T-cell (primary cell): ENCODE results near the gene DLK2. TPM values are rescaled to one million over a fixed set of nuclear protein-coding genes. Genes with fewer than 3 reads are reported as not detected.

Experiments used
- ATAC-seq, 4 experiments: fragments of 200-7000 bp in 3 of 4; fragments of 150-1000 bp in 1 of 4; cut with Tn5 transposase; replicated peaks in 1 of 4; 1 replicate in 3 of 4; 2 replicates in 1 of 4; pipeline ENCODE4 v1.10.0; 2021; ENCODE audit warnings: moderate library complexity in 3 of 4, mild to moderate bottlenecking in 2 of 4, moderate number of reproducible peaks in 1 of 4
- CTCF ChIA-PET, 2 donors: fragments of 300-600 bp; sonication (Branson Sonifier 250); formaldehyde crosslinking; loops; one replicate each; lab custom pipeline; 2022; ENCODE audit warnings: antibody characterized with exemption in 2 of 2; lab: Charles Lee
- POLR2A ChIA-PET, 2 donors: fragments of 300-600 bp; sonication (Branson Sonifier 250); formaldehyde crosslinking; loops; one replicate each; lab custom pipeline; 2022; ENCODE audit warnings: antibody characterized with exemption in 2 of 2; lab: Charles Lee
- DNase-seq, 35 experiments: peaks; one replicate each; pipeline versions ENCODE4 v3.0.0 to v3.0.0-alpha.2; 2013 to 2023
- H3K27ac ChIP-seq: one replicate; pipeline ENCODE4 v1.5.1; 2013; ENCODE audit warnings: low read length
- H3K27me3 ChIP-seq, 2 experiments: replicated peaks in 1 of 2; 1 replicate in 1 of 2; 2 replicates in 1 of 2; pipeline versions ENCODE4 v1.6.1 to v1.7.0; 2013; ENCODE audit warnings: low read length in 1 of 2, mixed read lengths in 1 of 2; ENCODE audit not compliant: control insufficient read depth in 2 of 2, insufficient read depth in 2 of 2; ENCODE audit errors: extremely low read depth in 1 of 2
- H3K36me3 ChIP-seq, 2 donors: 1 replicate in 1 of 2; 2 replicates in 1 of 2; pipeline versions ENCODE4 v1.6.1 to v1.7.0; 2013; ENCODE audit warnings: low read length in 1 of 2; ENCODE audit not compliant: control insufficient read depth in 2 of 2, insufficient read depth in 1 of 2; ENCODE audit errors: extremely low read depth in 1 of 2
- H3K4me1 ChIP-seq, 2 experiments: 1 replicate in 1 of 2; 2 replicates in 1 of 2; pipeline versions ENCODE4 v1.6.1 to v1.7.0; 2013; ENCODE audit warnings: low read length in 2 of 2, mixed read lengths in 1 of 2; ENCODE audit not compliant: insufficient read depth in 2 of 2, control insufficient read depth in 1 of 2; ENCODE audit errors: extremely low read depth in 1 of 2
- H3K4me3 ChIP-seq, 2 donors: 1 replicate in 1 of 2; 2 replicates in 1 of 2; pipeline versions ENCODE4 v1.5.1 to v1.7.0; 2013; ENCODE audit warnings: mild to moderate bottlenecking in 2 of 2, low read length in 1 of 2, moderate library complexity in 1 of 2; ENCODE audit not compliant: control insufficient read depth in 1 of 2; ENCODE audit errors: extremely low read depth in 1 of 2
- H3K9me3 ChIP-seq: 2 replicates; pipeline ENCODE4 v1.7.0; 2013
- H3K27ac Mint-ChIP-seq, 2 donors: one replicate each; pipeline ENCODE4 v1.8.0; 2020 to 2021; ENCODE audit warnings: mild to moderate bottlenecking in 2 of 2, mixed read lengths in 2 of 2
- H3K27me3 Mint-ChIP-seq, 2 donors: one replicate each; pipeline ENCODE4 v1.8.0; 2021 to 2022; ENCODE audit warnings: mixed read lengths in 2 of 2
- H3K36me3 Mint-ChIP-seq: one replicate; pipeline ENCODE4 v1.8.0; 2021; ENCODE audit warnings: mixed read lengths
- H3K4me1 Mint-ChIP-seq, 3 donors: one replicate each; pipeline ENCODE4 v1.8.0; 2020 to 2022; ENCODE audit warnings: mixed read lengths in 3 of 3, mild to moderate bottlenecking in 1 of 3
- H3K4me3 Mint-ChIP-seq, 3 donors: one replicate each; pipeline ENCODE4 v1.8.0; 2020 to 2022; ENCODE audit warnings: mild to moderate bottlenecking in 3 of 3, mixed read lengths in 3 of 3, moderate library complexity in 3 of 3
- H3K9me3 Mint-ChIP-seq, 3 donors: one replicate each; pipeline ENCODE4 v1.8.0; 2020 to 2022; ENCODE audit warnings: mixed read lengths in 3 of 3
- WGBS: methylation state at CpG from one replicate; pipeline ENCODE4 v1.1.5; 2013; ENCODE audit warnings: missing lambda C conversion rate; ENCODE audit not compliant: insufficient coverage; 5-methylcytosine and 5-hydroxymethylcytosine counted together
- total RNA-seq, 35 experiments: library from RNA in 6 of 35; stranded (reverse) in 6 of 35; fragments of 120-200 nt in 1 of 35; gene quantifications; one replicate each; pipeline versions ENCODE4 v1.2.1 to v1.2.4 and lab custom pipeline; 2013 to 2026

Gene DLK2
- total RNA-seq, 5 donors from 2014 or later (not counting 1 experiment from before 2014, with no cell fraction given), result 0.47 to 2.1 (median 1.4) TPM

- no peaks in the 10 kb centered on the region for H3K9me3 Mint-ChIP-seq
- Histone ChIP-seq H3K36me3 (peaks cover 0 to 22% of the 10 kb centered on the region in 2 donors), H3K9me3 (no peaks in the 10 kb centered on the region), H3K27ac (no peak overlapping the region), H3K4me1 (peaks cover 0 to 25% of the 10 kb centered on the region in 2 experiments), H3K4me3 (no peak overlapping the region), H3K27me3 (no peaks in the 10 kb centered on the region)
- H3K4me3 Mint-ChIP-seq, result no peak overlapping the region
- H3K36me3 Mint-ChIP-seq, result peaks cover 14% of the 10 kb centered on the region
- ATAC-seq (no peak), DNase-seq (no peak)
- 91% methylated on average over 8 of the region's 12 CpGs for WGBS
- CTCF ChIA-PET, result interaction anchor here in 1 of 2 donors (0.6 to 0.7 kb wide), 2 partner anchors 8 to 17 kb away, joined by 3 to 7 read pairs; no protein-coding TSS in a partner anchor
- peaks cover 25 to 47% (median 34%) of the 10 kb centered on the region in 3 donors for H3K4me1 Mint-ChIP-seq
- H3K27ac Mint-ChIP-seq, result no peak overlapping the region
- POLR2A ChIA-PET, result no interaction called here
- no peaks in the 10 kb centered on the region for H3K27me3 Mint-ChIP-seq
These were observed 34.1 kb upstream of the DLK2 start for GRCh38 chr6:43489277-43490072.

DNA sequence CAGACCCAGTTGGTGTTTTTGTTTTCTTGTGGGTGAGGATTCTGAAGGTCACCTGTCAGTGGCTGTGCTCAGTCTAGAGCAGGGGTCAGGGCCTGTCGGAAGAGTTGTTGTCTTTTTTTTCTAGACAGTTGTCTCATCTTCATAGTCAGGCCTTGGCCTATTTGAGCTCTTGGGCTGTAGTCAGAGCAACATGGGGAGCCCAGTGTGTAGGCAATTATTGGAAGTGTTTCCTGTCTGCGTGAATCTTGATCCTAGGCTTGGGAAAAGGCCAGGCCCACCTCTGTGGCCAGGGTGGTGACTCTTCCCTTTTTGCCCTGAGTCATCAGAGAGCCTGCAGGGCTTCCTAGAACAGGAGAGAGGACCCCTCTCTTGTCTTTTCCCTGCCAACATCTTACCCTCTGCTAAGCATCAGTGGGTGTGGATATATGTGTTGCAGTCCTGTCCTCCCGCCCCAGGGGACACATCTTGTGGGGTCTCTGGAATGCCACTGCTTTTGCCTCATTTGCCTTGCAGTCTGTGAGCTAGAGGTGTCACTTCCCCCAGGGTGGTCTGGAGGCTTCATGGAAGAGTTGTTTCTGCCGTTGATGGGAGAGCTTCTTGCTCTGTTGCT is 33.4 kb upstream of the DLK2 start:
- ATAC-seq, result no peak
- no peak overlapping the region for H3K27ac Mint-ChIP-seq
- WGBS, result 91% methylated on average over 2 of the region's 4 CpGs
- no peak for DNase-seq
- H3K4me3 Mint-ChIP-seq, result no peak overlapping the region
- no peaks in the 10 kb centered on the region for H3K9me3 ChIP-seq
- CTCF ChIA-PET, result interaction anchor here in 1 of 2 donors (0.7 kb wide), 1 partner anchor 18 kb away, joined by 3 read pairs; no protein-coding TSS in a partner anchor
- POLR2A ChIA-PET, result no interaction called here
- H3K27ac ChIP-seq, result no peak overlapping the region
- no peak overlapping the region for H3K4me3 ChIP-seq
- peaks cover 14% of the 10 kb centered on the region for H3K36me3 Mint-ChIP-seq
- H3K36me3 ChIP-seq, result peaks cover 0 to 22% of the 10 kb centered on the region in 2 donors
- H3K9me3 Mint-ChIP-seq, result no peaks in the 10 kb centered on the region
- H3K27me3 Mint-ChIP-seq, result no peaks in the 10 kb centered on the region
- no peaks in the 10 kb centered on the region for H3K27me3 ChIP-seq
- H3K4me1 Mint-ChIP-seq, result peaks cover 19 to 40% (median 27%) of the 10 kb centered on the region in 3 donors
- H3K4me1 ChIP-seq, result peaks cover 0 to 18% of the 10 kb centered on the region in 2 experiments

DNA sequence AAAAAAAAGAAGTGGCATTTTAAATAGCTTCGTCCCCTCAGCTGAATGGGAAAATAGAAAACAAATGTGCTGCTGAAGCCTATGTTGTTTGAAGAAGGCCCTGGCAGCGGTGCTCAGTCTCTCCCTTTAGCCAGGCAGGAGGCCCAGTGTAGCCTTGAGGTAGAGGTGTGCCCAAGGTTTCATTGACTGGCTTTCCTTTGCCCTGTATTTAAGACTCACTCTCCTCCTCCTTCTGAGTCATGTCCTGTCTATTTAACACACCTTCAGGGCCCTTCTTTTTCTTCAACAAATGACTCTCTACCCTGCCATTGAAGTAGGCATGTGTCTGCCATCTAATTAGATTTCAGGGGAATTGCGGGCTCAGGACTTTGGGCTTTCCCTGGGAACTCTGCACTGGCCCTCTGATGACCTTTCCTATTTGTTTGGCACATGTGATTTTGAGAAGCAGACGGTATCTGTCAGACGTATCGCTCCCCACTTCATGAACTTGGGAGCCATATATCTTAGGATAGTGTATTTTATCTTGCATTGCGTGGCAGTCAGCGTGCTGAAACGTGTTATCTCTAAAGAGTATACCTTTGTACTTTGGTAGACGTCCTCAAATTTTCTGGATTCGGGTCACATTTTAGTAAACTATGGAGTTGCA is 26.4 kb upstream of the DLK2 start:
- DNase-seq, result no peak
- Mint-ChIP-seq H3K9me3 (no peaks in the 10 kb centered on the region), H3K27me3 (no peaks in the 10 kb centered on the region), H3K36me3 (peaks cover 11% of the 10 kb centered on the region), H3K27ac (no peak overlapping the region), H3K4me1 (peaks cover 51 to 63% (median 57%) of the 10 kb centered on the region in 3 donors), H3K4me3 (no peak overlapping the region)
- Histone ChIP-seq H3K27ac (no peak overlapping the region), H3K36me3 (peaks cover 0 to 6% of the 10 kb centered on the region in 2 donors), H3K4me3 (no peak overlapping the region), H3K27me3 (no peaks in the 10 kb centered on the region), H3K4me1 (peaks cover 10 to 17% of the 10 kb centered on the region in 2 experiments), H3K9me3 (no peaks in the 10 kb centered on the region)
- ATAC-seq, result no peak
- CTCF ChIA-PET, result interaction anchor here in 1 of 2 donors (0.6 kb wide), 1 partner anchor 8 kb away, joined by 7 read pairs; no protein-coding TSS in a partner anchor
- WGBS, result 95% methylated on average over 4 of the region's 11 CpGs
- POLR2A ChIA-PET, result interaction anchor here (0.6 to 0.7 kb wide), 3 partner anchors 55 to 1261 kb away, joined by 7 to 15 read pairs (median 8); partner anchors contain the start of gene ABCC10 (in 1 of the 2)

GRCh38 chr6:43481075-43481474 is 25.7 kb upstream of the DLK2 start:
- Mint-ChIP-seq H3K27me3 (no peaks in the 10 kb centered on the region), H3K36me3 (peaks cover 11% of the 10 kb centered on the region), H3K4me1 (peaks cover 55 to 66% (median 60%) of the 10 kb centered on the region in 3 donors), H3K9me3 (no peaks in the 10 kb centered on the region), H3K27ac (no peak overlapping the region), H3K4me3 (no peak overlapping the region)
- Histone ChIP-seq H3K9me3 (no peaks in the 10 kb centered on the region), H3K4me1 (peaks cover 11 to 18% of the 10 kb centered on the region in 2 experiments), H3K4me3 (no peak overlapping the region), H3K27ac (no peak overlapping the region), H3K27me3 (no peaks in the 10 kb centered on the region), H3K36me3 (peaks cover 0 to 6% of the 10 kb centered on the region in 2 donors)
- POLR2A ChIA-PET, result interaction anchor here (0.6 to 0.7 kb wide), 4 partner anchors 10 to 1260 kb away, joined by 5 to 15 read pairs (median 8); partner anchors contain the start of gene ABCC10 (in 1 of the 2)
- CTCF ChIA-PET, result interaction anchor here in 1 of 2 donors (0.6 to 0.9 kb wide), 2 partner anchors 9 to 82 kb away, joined by 3 to 7 read pairs; no protein-coding TSS in a partner anchor
- WGBS, result no CpG with 5 or more reads among the region's 2 CpGs
- DNase-seq (no peak), ATAC-seq (no peak)

DNA sequence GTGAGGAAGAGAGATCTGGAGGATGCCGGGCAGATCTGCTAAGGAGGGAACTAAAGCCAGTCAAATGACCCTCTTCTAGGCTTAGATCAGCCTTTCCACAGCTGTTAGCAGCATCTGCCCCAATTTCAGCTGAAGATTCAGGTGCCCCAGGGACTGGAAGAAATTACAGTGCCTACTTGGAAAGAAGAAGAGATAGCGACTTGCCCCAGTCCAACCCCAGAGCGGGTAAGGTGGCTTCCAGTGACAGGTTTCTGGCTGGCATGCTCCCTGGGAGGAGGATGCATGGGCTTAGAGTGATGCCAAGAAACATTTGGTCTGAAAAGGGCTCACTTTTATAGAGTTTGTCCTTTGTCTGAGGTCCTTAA is 22.6 kb upstream of the DLK2 start:
- H3K27ac Mint-ChIP-seq, result peak overlapping the region; percentile 75 to 94
- 23% methylated on average over 2 of the region's 3 CpGs for WGBS
- CTCF ChIA-PET, result interaction anchor here in 1 of 2 donors (0.5 to 1.4 kb wide), 2 partner anchors 26 to 39 kb away, joined by 3 read pairs; partner anchors contain the start of genes POLR1C and YIPF3
- peaks cover under 1% of the 10 kb centered on the region for H3K36me3 Mint-ChIP-seq
- H3K9me3 ChIP-seq, result no peaks in the 10 kb centered on the region
- H3K27me3 Mint-ChIP-seq, result no peaks in the 10 kb centered on the region
- POLR2A ChIA-PET, result interaction anchor here (0.5 to 1.1 kb wide), 7 partner anchors 15 to 1238 kb away, joined by 3 to 5 read pairs (median 3); partner anchors contain the start of gene PEX6 (in 1 of the 2)
- ATAC-seq (no peak), DNase-seq (peak in 3 of 35 experiments; percentile 15 to 33 (median 16))
- H3K4me3 ChIP-seq, result peak overlapping the region; percentile 69 to 78
- peaks cover 48 to 54% (median 49%) of the 10 kb centered on the region in 3 donors for H3K4me1 Mint-ChIP-seq
- H3K36me3 ChIP-seq, result peaks cover 0 to 2% of the 10 kb centered on the region in 2 donors
- peaks cover 11 to 18% of the 10 kb centered on the region in 2 experiments for H3K4me1 ChIP-seq
- no peaks in the 10 kb centered on the region for H3K9me3 Mint-ChIP-seq
- peaks cover 0 to 4% of the 10 kb centered on the region in 2 experiments for H3K27me3 ChIP-seq
- peak overlapping the region; percentile 92 to 99 (median 93) for H3K4me3 Mint-ChIP-seq
- peak overlapping the region; percentile 91 for H3K27ac ChIP-seq
